HepG2 (cell line): Measurements from ENCODE around the gene MTX1. TPM values are rescaled to one million over a fixed set of nuclear protein-coding genes. Genes with fewer than 3 reads are reported as not detected.
A peak's percentile ranks its signal among the peaks of the same experiment; 100 is the strongest.

Source experiments
- ARNTL ChIP-seq: sonication (generic); formaldehyde crosslinking; IDR thresholded peaks from 2 replicates; pipeline ENCODE4 v1.4.0; 2020; ENCODE audit warnings: mild to moderate bottlenecking, missing genetic modification reagents
- BRCA1 ChIP-seq: sonication (generic); formaldehyde crosslinking; IDR thresholded peaks from 2 replicates; pipeline ENCODE4 v1.4.0; 2020; ENCODE audit warnings: missing genetic modification reagents
- HIVEP1 ChIP-seq: sonication (generic); formaldehyde crosslinking; IDR thresholded peaks from 2 replicates; pipeline ENCODE4 v1.4.0; 2020; ENCODE audit warnings: mild to moderate bottlenecking, missing genetic modification reagents
- KDM2A ChIP-seq: sonication (generic); formaldehyde crosslinking; IDR thresholded peaks from 2 replicates; pipeline ENCODE4 v1.4.0; 2020; ENCODE audit warnings: low read depth, missing genetic modification reagents, borderline replicate concordance
- MAX ChIP-seq: IDR thresholded peaks from 2 replicates; pipeline ENCODE4 v1.6.1; 2012; ENCODE audit warnings: inconsistent platforms
- MEIS1 ChIP-seq: sonication (generic); formaldehyde crosslinking; IDR thresholded peaks from 2 replicates; pipeline ENCODE4 v1.9.0; 2021; ENCODE audit warnings: mild to moderate bottlenecking, missing genetic modification reagents, moderate library complexity, borderline replicate concordance
- MLLT10 ChIP-seq: sonication (generic); formaldehyde crosslinking; IDR thresholded peaks from 2 replicates; pipeline ENCODE4 v1.4.0; 2020; ENCODE audit warnings: missing genetic modification reagents
- MYNN ChIP-seq: sonication (generic); formaldehyde crosslinking; IDR thresholded peaks from 2 replicates; pipeline ENCODE4 v1.4.0; 2020; ENCODE audit warnings: mild to moderate bottlenecking, low read depth, missing genetic modification reagents
- NFE2L2 ChIP-seq: fragments of 150-350 bp; IDR thresholded peaks from 2 replicates; pipeline ENCODE4 v1.6.1; 2014; ENCODE audit warnings: low read length
- POGZ ChIP-seq: sonication (generic); formaldehyde crosslinking; IDR thresholded peaks from 2 replicates; pipeline ENCODE4 v1.4.0; 2020; ENCODE audit warnings: mild to moderate bottlenecking, missing genetic modification reagents
- SIX1 ChIP-seq: sonication (generic); formaldehyde crosslinking; IDR thresholded peaks from 2 replicates; pipeline ENCODE4 v1.4.0; 2020; ENCODE audit warnings: missing genetic modification reagents, borderline replicate concordance
- SMAD1 ChIP-seq: sonication (generic); formaldehyde crosslinking; IDR thresholded peaks from 2 replicates; pipeline ENCODE4 v1.4.0; 2020; ENCODE audit warnings: missing genetic modification reagents, low read depth, mild to moderate bottlenecking, borderline replicate concordance
- ZNF17 ChIP-seq: sonication (generic); formaldehyde crosslinking; IDR thresholded peaks from 2 replicates; pipeline ENCODE4 v1.5.0; 2020; ENCODE audit warnings: mild to moderate bottlenecking, missing genetic modification reagents
- ZNF256 ChIP-seq: sonication (generic); formaldehyde crosslinking; conservative IDR thresholded peaks from 2 replicates; pipeline ENCODE4 v1.4.0; 2020; ENCODE audit warnings: missing genetic modification reagents
- ZNF512B ChIP-seq: sonication (generic); formaldehyde crosslinking; IDR thresholded peaks from 2 replicates; pipeline ENCODE4 v1.5.1; 2020; ENCODE audit warnings: missing genetic modification reagents, mild to moderate bottlenecking, borderline replicate concordance
- ZNF557 ChIP-seq: sonication (generic); formaldehyde crosslinking; IDR thresholded peaks from 2 replicates; pipeline ENCODE4 v1.4.0; 2020; ENCODE audit warnings: missing genetic modification reagents
- ZNF558 ChIP-seq: sonication (generic); formaldehyde crosslinking; IDR thresholded peaks from 2 replicates; pipeline ENCODE4 v1.9.0; 2022; ENCODE audit warnings: mild to moderate bottlenecking, missing genetic modification reagents, borderline replicate concordance
- ZNF563 ChIP-seq: sonication (generic); formaldehyde crosslinking; IDR thresholded peaks from 2 replicates; pipeline ENCODE4 v1.8.0; 2022; ENCODE audit warnings: mild to moderate bottlenecking, moderate library complexity, missing genetic modification reagents
- ZNF567 ChIP-seq: sonication (generic); formaldehyde crosslinking; IDR thresholded peaks from 2 replicates; pipeline ENCODE4 v1.8.1; 2023; ENCODE audit warnings: mild to moderate bottlenecking, missing genetic modification reagents, borderline replicate concordance
- ZNF749 ChIP-seq: sonication (generic); formaldehyde crosslinking; IDR thresholded peaks from 2 replicates; pipeline ENCODE4 v1.8.0; 2022; ENCODE audit warnings: mild to moderate bottlenecking, missing genetic modification reagents, moderate library complexity, borderline replicate concordance
- ZNF891 ChIP-seq: sonication (generic); formaldehyde crosslinking; IDR thresholded peaks from 2 replicates; pipeline ENCODE4 v1.5.0; 2020; ENCODE audit warnings: mild to moderate bottlenecking, missing genetic modification reagents
- ZZZ3 ChIP-seq: sonication (generic); formaldehyde crosslinking; IDR thresholded peaks from 2 replicates; pipeline ENCODE4 v1.4.0; 2020; ENCODE audit warnings: missing genetic modification reagents, mild to moderate bottlenecking, borderline replicate concordance
- polyA plus RNA-seq, 8 experiments: library from polyadenylated mRNA; depleted of rRNA in 3 of 8; stranded (reverse) in 7 of 8; unstranded in 1 of 8; fragments of >200 nt; fragmentation: Illumina TruSeq in 4 of 8; extraction: Trizol in 4 of 8; gene quantifications; 2 replicates each; pipeline versions ENCODE4 v1.2.1 to v1.2.3, GENCODE V29; 2011 to 2016; ENCODE audit warnings: low read depth in 4 of 8, missing spikeins in 1 of 8, mixed read lengths in 1 of 8; ENCODE audit not compliant: insufficient read depth in 1 of 8
- total RNA-seq, 5 experiments: library from RNA; depleted of rRNA; stranded (reverse); fragments of >200 nt; fragmentation: Illumina TruSeq; extraction: Trizol; gene quantifications; 2 replicates each; pipeline ENCODE4 v1.2.3, GENCODE V29; 2016; ENCODE audit warnings: low read depth in 1 of 5
- TF ChIP-seq, protein P1 (sequence below): sonication (generic); formaldehyde crosslinking; IDR thresholded peaks from 2 replicates; pipeline ENCODE4 v1.4.0; 2020; ENCODE audit warnings: missing genetic modification reagents, borderline replicate concordance
- TF ChIP-seq, protein P2 (sequence below): sonication (generic); formaldehyde crosslinking; IDR thresholded peaks from 2 replicates; pipeline ENCODE4 v1.4.0; 2020; ENCODE audit warnings: missing genetic modification reagents

The MTX1 gene
- total and polyA plus RNA-seq, 2 of the 13 experiments (the other 11 are each of a cell fraction or from before 2014, with no cell fraction given) = 64.5 to 72.6 TPM

DNA sequence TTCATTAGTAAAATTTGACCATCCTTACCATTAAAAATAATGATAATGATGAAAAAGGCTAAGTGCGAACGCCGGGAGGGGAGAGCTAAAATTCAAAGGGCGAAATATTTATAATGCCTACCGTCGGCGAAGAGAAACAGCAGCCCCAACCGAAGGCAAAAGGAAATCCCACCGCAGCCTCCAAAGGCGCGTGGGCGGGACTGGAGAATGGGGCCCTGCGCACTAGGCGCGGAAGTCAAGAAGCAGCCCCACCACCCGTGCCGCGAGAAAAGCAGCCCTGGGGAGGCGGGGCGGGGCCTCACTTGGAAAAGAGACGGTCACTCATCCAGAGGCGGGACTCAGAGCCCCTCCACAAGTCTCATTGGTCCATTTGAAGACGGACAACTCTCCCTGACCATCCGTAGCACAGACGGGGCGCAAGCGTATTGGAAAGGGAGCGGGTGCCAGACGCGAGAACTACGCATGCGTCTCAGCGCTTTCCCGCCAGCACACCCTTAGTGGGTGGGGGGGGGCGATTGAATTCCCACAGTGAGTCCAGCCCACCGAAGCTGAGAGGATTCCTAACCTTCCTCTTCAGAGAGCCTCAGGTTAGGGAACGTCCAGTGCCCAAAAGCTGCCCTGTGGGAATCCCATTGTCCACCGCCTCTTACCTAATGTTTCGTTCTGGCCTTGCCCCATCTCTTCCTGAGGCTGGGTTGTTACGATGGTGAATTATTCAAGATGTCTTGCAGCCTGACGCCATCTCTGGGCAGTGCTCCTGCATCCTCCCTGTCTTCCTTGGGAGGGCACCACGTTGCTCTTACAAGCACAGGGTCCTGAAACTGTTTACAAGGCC, 19.0 kb downstream of the MTX1 start (continued):
- TF ChIP-seq SMAD1 (CRISPR knock-in tag) (no peak), HIVEP1 (no peak; the same call in 1 of the 2 replicates), ZNF567 (CRISPR knock-in tag) (no peak), ZNF563 (CRISPR knock-in tag) (peak; percentile 60; the same call in 1 of the 2 replicates), ZZZ3 (CRISPR knock-in tag) (no peak), ZNF512B (CRISPR knock-in tag) (no peak), MAX (peak; percentile 77), KDM2A (CRISPR knock-in tag) (peak; percentile 61; the same call in 1 of the 2 replicates), POGZ (no peak), ZNF256 (CRISPR knock-in tag) (no peak; the same call in 1 of the 2 replicates), ZNF17 (CRISPR knock-in tag) (no peak), ARNTL (CRISPR knock-in tag) (peak; percentile 32; the same call in 1 of the 2 replicates), ZNF557 (CRISPR knock-in tag) (no peak), ZNF749 (CRISPR knock-in tag) (no peak), MEIS1 (no peak; the same call in 1 of the 2 replicates), MYNN (no peak), NFE2L2 (no peak), BRCA1 (CRISPR knock-in tag) (no peak), ZNF891 (CRISPR knock-in tag) (no peak; the same call in 1 of the 2 replicates), ZNF558 (CRISPR knock-in tag) (no peak), MLLT10 (CRISPR knock-in tag) (no peak), SIX1 (CRISPR knock-in tag) (no peak)
- TF ChIP-seq, protein P1, sequence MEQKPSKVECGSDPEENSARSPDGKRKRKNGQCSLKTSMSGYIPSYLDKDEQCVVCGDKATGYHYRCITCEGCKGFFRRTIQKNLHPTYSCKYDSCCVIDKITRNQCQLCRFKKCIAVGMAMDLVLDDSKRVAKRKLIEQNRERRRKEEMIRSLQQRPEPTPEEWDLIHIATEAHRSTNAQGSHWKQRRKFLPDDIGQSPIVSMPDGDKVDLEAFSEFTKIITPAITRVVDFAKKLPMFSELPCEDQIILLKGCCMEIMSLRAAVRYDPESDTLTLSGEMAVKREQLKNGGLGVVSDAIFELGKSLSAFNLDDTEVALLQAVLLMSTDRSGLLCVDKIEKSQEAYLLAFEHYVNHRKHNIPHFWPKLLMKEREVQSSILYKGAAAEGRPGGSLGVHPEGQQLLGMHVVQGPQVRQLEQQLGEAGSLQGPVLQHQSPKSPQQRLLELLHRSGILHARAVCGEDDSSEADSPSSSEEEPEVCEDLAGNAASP = 0 out of 2 replicates have a peak, but pooled peaks have one; percentile 46
- TF ChIP-seq, protein P2, sequence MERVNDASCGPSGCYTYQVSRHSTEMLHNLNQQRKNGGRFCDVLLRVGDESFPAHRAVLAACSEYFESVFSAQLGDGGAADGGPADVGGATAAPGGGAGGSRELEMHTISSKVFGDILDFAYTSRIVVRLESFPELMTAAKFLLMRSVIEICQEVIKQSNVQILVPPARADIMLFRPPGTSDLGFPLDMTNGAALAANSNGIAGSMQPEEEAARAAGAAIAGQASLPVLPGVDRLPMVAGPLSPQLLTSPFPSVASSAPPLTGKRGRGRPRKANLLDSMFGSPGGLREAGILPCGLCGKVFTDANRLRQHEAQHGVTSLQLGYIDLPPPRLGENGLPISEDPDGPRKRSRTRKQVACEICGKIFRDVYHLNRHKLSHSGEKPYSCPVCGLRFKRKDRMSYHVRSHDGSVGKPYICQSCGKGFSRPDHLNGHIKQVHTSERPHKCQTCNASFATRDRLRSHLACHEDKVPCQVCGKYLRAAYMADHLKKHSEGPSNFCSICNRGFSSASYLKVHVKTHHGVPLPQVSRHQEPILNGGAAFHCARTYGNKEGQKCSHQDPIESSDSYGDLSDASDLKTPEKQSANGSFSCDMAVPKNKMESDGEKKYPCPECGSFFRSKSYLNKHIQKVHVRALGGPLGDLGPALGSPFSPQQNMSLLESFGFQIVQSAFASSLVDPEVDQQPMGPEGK (CRISPR knock-in tag) = peak; percentile 87
